Stimulated activated CD4-positive, alpha-beta T cell treated with anti-CD3 and anti-CD28 coated beads, Interleukin-1b, Interleukin-23, amount 100 ng/mL, for 48 hours (primary cell): ENCODE measurements around the gene SUN5.
"Not testable (repeated sequence)": the region's sequence is repeated elsewhere in the genome, so short reads cannot be mapped to it uniquely, and the experiment has no call there.

Experiments used
- DNase-seq: peaks from one replicate; pipeline ENCODE4 v3.0.0-alpha.2; 2020

The SUN5 gene

DNA sequence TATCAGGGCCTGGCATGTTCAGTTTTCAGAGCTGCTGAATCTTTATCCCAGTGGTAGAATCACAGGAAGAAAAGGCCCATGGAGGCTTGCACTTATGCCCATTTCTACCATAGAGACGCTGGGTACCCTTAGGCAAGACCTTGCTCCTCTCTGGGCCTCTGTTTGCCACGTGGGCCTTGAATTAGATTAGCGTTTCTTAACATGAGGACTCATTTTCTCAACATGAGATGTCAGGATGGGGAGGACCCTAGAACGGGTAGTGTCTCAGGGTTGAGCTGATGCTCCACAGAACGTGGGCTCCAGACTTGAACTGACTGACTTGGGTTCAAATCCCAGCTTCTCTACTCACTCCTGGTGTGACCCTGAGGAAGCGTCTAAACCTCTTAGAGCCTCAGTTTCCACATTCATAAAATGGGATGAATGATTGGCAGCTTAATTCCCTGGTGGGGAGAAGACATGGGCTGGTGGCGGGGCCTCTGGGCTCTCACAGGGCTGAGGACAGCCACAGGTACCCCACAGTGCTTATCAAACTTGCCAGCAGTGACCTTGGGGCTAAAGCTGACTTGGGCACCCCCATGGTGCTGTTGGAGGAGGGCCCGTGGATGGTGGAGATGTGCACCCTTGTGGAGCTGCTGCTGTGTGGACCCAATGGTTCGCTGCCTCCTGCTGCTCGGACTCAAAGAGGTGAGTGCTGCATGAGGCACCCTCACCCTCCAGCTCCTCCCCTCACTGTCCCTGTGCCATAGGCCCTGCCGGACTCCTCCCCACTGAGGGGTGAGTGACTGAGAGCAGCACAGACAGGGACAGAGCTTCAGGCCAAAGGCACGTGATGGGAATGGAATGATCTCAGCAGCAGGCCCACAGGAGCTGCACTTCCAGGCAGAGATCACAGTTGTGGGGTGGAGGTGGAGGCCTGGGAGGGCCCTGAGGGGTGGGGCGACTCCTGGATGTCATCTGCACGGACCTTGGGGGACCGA is 28.2 kb downstream of the SUN5 start:
- no peak for DNase-seq

- DNase-seq, result not testable (repeated sequence)
Observed at GRCh38 chr20:32975121-32975520, 29.1 kb downstream of the SUN5 start.

DNA sequence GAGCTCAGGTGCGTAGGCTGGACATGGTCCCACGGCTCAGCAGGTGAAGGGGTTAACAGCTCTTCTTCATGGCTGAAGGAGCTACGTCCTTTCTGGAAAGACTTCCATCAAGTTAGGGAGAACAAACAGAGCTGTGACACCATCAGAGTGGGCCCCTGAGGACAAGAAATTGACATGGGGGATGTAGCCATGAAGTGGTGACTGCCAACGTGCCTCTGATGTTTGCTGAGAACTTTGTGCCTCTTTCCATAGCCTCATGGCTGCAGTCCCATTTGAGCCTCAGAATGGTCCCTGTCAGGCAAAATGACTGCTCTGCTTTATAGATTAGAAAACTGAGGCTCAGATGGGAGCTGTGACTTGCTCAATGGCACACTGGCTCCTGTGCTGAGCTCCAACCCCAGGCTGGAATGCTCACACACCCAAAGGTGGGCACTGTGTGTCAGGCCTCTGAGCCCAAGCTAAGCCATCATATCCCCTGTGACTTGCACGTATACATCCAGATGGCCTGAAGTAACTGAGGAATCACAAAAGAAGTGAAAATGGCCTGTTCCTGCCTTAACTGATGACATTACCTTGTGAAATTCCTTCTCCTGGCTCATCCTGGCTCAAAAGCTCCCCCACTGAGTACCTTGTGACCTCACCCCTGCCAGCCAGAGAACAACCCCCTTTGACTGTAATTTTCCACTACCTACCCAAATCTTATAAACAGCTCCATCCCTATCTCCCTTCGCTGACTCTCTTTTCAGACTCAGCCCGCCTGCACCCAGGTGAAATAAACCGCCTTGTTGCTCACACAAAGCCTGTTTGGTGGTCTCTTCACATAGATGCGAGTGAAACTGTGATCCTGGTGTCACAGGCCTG is 29.8 kb downstream of the SUN5 start:
- not testable (repeated sequence) for DNase-seq

DNA sequence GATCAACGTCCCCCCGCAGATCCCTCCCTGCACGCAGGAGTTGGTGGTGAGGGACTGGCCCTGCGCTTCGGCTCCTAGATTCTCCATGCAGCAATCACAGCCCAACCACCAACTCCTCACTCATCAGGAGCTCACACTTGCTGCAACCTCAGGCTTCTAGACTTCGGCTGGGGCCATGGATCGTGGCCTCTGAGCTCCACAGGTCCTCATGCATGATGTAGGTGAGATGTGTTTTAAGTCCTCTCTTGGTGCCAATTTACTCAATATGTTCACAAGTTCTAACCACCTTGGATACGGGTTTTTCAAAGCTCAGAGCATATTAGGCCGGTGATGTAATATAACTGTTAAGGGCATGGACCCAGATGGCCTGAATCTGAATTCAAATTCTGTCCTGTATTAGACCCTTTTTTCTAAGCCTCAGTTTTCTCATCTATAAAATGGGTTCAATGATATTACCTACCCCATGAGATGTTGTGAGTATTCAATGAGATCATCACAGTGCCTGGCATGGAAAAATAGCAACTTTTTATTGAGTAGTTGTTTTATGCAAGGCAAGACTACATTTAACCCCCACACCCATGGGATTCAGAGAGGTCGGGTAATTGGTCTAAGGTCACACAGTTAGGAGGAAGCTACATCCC is 31.0 kb downstream of the SUN5 start:
- no peak for DNase-seq

DNA sequence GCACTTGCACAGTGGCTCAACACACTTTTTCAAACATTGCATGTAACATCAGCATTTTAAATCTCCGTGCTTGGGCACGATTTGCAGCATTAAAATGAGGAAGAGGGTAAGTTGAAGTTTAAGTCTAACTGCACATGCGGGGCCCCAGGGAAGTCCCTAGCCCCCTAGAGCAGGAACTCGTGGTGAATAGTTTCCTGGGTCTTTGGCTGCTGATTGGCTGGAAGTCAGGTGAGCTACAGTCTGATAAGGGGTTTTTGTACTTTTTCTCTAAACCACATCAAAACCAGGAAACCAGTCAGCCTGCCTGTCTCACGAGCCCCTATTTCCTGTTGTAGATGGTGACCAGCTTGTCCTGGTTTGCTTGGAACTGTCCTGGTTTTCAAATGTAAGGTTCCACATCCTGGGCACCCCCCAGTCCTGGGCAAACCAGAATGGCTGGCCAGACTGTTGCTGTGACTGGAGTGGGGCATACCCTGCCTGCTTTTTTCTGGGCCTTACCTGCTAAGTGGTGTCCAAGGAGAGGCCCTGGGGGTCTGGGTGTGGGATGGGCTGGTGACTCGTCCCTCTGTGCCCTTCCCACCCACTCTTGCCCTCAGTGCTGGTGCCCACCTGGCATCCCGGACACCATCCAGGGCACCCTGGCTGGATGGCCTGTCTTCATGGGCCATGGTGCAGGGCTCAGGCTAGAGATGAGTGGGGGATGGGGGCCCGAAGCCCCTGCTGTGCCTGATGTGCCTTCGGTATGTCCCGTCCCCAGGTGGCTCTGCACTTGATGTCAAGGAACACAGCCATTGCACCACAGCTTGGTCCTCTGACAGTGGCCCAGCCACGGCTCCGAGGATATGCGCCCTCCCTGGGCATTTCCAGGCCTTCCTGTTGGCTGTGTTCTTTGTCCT is 31.8 kb downstream of the SUN5 start:
- DNase-seq, result peak; percentile 85

DNA sequence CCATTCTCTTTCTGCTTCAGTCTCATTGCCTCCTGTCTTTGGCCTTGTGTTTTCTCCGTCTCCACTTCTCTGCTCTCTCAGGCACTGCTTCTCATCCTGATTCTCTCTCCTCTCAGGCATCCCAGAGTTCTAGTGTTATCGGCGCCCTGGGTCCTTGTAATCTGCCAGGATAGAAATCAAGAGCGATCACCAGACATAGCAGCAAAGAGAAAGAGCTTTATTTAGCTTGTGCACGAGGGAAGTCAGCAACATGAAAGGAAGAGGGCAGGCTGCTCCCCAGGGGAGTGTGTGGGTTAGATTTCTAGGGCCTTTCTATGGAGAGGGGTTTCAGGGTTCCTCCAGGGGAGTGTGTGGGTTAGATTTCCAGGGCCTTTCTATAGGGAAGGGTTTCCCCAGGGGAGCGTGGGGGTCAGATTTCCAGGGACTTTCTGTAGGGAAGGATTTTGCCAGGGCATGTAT is 32.5 kb downstream of the SUN5 start:
- DNase-seq, result no peak

DNA sequence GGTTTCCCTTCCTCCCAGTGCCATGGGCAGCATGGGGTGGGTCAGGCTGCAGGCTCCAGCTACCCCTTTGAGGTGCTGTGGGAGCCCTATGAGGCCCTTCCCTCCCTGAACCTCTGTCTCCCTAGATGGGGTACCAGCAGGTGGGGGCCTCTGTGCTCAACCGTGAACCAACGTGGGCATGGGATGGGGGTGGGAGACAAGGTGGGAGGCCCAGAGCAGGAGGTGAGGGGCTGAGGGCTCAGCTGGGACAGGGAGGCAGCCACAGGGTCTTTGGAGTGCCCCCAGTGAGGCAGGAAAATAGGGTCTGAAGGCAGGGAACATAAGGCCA is 33.3 kb downstream of the SUN5 start:
- DNase-seq, result no peak

GRCh38 chr20:32970115-32970972 is 33.9 kb downstream of the SUN5 start:
- DNase-seq, result no peak

DNA sequence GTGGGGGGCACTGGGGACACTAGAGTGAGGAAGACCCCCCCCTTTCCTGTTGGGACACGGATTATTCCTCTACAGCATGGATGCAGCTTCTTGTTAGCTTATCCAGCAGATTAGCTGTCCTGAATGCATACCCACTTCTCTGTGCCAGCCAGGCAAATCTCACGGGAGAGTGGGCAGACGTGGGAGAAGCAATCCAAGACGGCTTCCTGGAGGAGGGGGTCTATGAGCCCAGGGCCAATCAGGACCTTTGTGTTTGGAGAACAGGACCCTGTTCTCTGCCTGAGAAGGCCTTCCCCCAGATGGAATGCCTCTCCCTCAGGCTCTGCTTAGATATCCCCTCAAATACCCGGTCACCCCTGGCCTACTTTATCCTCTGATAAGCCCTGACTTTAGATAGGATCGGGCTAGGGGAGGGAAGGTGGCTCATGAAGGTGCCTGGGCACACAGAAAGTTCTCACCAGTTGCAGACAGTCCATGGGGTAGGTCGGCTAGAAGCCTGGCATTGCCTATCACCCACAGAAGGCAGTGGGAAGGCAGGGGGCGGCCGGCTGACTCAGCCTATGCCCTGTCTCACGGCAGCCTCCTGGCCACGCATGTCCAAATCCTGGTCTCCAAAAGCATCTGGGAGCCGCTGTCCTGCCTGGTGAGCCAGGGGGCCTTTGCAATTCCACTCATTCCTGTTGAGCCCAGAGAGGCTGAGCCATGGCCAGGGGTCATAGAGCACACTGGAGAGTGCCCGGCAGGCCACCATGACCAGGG is 34.7 kb downstream of the SUN5 start:
- no peak for DNase-seq

GRCh38 chr20:32968478-32969241 is 35.6 kb downstream of the SUN5 start:
- DNase-seq, result peak; percentile 74

- DNase-seq, result peak; percentile 71
Observed at GRCh38 chr20:32967961-32968457, 36.2 kb downstream of the SUN5 start.

GRCh38 chr20:32966881-32967781 is 37.1 kb downstream of the SUN5 start:
- peak; percentile 61 for DNase-seq

- no peak for DNase-seq
Observed at GRCh38 chr20:32966382-32966781, 37.9 kb downstream of the SUN5 start.

GRCh38 chr20:32965581-32966373 is 38.5 kb downstream of the SUN5 start:
- no peak for DNase-seq

- no peak for DNase-seq
Observed at GRCh38 chr20:32965115-32965514, 39.1 kb downstream of the SUN5 start.

DNA sequence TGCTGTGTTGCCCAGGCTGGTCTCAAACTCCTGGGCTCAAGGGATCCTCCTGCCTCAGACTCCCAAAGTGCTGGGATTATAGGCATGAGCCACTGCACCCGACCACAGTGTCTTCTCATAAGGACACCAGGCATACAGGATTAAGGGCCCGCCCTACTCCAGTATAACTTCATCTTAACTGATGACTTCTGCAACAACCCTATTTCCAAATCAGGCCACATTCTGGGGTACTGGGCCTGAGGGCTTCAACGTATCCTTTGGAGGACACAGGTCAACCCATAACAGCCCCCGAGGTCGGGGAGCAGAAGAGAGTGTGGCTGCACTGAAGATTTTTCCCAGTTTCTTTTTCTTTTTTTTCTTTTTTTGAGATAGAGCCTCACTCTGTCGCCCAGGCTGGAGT is 39.7 kb downstream of the SUN5 start:
- no peak for DNase-seq

- no peak for DNase-seq
Observed at GRCh38 chr20:32963176-32963575, 41.1 kb downstream of the SUN5 start.
